ENCODE measurements around the gene NCEH1.

The NCEH1 gene

GRCh38 chr3:172640751-172641150 lies 70.1 kb downstream of the NCEH1 start:
- DNase-seq, result no peak

- DNase-seq, result peak; percentile 75
Measured at GRCh38 chr3:172635588-172635987, 75.3 kb downstream of the NCEH1 start.

GRCh38 chr3:172634948-172635347 lies 75.9 kb downstream of the NCEH1 start:
- no peak for DNase-seq

DNA sequence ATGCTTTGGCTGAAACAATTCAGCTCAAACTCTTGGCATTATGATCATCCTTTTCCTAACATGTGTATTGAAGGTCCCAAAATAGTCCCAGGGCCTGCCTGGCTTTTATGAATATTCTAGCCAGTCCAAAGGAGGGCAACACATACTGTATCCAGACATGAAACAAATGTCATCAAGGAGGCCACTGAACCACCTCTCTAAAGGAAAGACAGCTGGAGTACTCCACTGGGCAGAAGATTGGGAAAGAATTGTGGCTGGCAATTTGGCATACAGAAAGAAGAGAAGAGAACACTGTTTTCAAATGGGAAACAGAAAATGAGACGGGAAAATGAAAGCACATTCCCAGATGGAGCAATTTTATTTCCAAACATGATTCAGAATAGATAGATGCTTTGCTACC lies 80.6 kb downstream of the NCEH1 start:
- no peak for DNase-seq

DNA sequence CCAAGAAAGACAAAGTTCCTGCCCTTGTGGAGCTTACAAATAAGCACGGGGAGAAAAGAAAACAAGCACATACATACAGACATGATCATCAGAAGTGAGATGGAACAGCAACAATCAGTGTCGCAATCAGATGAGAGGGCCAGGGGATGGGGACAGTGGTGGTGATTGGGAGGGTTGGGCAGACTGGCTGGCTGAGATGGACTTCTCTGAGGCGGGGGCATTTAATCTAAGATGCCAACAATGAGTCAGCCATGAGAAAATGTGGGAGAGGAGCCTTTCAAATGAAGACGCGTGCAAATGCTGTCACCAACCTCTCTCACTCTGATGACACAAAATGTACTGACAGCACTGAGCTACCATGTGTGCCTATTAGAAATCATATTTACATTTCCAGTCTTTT lies 81.4 kb downstream of the NCEH1 start:
- no peak for DNase-seq

DNA sequence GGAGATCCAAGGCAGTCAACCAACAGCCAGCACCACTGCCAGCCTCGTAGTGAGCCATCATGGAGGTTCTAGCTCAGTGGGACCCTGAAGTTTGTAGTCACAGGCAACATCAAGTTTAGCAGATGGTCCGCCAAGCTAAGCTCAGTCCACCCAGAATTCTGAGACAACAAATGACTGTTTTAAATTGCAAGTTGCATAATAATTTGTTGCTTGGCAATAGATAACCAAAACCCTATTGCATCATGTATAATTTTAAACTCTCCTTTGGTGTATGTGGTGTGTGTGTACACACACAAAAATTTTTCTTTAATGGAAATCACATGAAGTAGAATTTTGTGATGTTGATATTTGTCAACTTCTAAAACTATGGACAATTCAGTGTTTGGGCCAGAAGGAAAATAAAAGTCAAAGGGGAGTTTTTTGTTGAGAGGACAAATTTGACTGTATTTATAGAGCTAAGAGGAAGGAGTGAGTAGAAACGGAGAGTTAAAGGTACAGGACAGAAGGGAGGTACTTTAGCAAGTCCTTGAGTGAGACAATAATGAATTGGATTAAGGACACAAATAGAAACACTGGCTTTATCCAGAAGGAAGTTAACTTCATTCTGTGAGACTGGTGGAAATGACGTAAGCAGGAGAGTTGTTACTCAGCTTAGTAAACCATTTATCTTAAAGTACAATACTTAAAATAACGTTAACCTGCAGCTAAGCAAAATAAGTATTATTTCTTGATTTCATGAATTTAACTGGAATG lies 83.6 kb downstream of the NCEH1 start:
- DNase-seq, result peak; percentile 47

GRCh38 chr3:172626021-172626640 lies 84.7 kb downstream of the NCEH1 start:
- peak; percentile 76 for DNase-seq

- DNase-seq, result peak; percentile 50
Measured at GRCh38 chr3:172625404-172625803, 85.5 kb downstream of the NCEH1 start.

GRCh38 chr3:172624999-172625398 lies 85.9 kb downstream of the NCEH1 start:
- DNase-seq, result no peak

- DNase-seq, result no peak
Measured at GRCh38 chr3:172622916-172623700, 87.8 kb downstream of the NCEH1 start.

- no peak for DNase-seq
Measured at GRCh38 chr3:172622156-172622555, 88.7 kb downstream of the NCEH1 start.

GRCh38 chr3:172617976-172618375 lies 92.9 kb downstream of the NCEH1 start:
- DNase-seq, result no peak

- DNase-seq, result no peak
Measured at GRCh38 chr3:172617013-172617706, 93.7 kb downstream of the NCEH1 start.

DNA sequence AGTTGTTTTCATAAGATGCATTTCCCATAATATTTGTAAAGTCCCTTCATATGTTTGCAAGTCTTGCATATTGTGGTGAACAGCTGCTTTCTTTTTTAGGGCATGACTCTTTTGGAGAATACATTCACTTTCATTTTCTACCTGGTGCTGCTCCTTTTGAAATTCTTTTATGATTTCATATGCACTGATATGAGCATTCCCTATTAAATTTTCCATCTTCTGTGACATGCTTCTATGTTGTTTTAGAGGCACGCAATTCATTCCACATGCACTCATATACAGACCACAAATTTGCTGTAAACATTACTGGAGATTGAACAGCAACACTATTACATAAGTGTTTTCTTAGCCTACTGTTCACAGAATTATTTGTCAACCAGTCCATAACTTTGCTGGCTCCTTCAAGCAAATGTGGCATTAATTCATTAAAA lies 94.8 kb downstream of the NCEH1 start:
- DNase-seq, result no peak

DNA sequence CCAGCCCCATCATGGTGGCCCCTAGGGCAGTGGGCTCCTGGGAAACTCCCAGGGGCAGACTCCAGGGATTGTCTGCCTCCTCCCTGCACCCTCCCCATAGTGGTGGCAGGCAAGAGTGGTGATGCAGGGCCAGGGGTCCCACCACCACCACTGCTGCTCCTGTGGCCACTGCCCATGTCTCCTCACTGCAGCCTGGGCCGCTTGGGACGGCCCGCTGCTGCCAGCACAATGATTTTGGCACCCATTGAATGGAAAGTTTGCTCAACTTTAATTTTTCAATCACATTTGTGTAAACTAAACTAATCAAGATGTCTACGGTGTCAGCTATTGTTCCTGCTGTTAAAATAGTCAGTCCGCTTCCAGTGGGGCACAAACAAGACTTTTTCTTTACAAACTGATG lies 95.6 kb downstream of the NCEH1 start:
- DNase-seq, result no peak

DNA sequence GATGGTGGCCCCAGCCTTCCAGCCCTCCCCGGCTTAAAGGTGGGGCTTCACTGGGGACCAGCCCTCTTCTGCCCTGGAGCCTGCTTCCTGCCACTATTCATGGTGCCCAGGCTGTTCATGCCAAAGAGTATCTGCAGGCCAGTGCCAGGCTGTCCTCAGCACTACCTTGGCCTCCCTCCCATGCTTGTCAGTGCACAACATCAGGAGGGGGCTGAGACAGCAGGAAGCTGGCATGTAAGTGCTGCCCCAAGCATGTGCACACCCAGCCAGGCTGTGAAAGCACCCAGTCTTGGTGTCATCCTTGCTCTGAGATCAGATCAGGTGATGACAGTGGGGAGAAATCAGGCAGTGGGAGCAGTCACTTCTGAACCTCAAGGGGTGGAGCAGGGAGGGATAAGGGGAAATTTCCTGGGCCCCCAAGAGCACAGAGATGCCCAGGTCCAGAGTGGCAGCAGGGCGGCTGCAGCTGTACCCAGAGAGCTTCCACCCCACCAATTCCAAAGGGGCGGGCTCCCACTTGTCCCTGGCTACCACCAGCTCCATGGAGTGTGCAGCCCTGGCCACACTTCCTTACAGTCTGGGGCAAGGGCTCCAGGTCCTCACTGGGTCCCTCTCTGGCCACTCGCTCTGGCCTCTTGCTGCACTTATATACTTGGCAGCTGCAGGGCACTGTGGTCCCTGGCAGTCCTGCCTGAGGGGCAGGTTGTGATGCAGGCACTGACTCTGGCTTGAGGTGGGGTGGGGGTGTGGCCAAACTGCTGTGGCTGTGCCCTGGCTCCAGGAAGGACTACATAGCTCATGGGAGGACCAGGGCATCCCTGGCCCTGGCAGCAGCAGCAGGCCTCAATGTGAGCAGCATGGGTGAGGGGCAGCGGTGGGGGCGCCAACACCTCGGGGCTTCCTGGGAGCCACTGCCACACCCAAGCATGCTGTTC lies 96.3 kb downstream of the NCEH1 start:
- DNase-seq, result no peak

GRCh38 chr3:172613845-172614244 lies 97.0 kb downstream of the NCEH1 start:
- no peak for DNase-seq

GRCh38 chr3:172612871-172613678 lies 97.8 kb downstream of the NCEH1 start:
- DNase-seq, result no peak

DNA sequence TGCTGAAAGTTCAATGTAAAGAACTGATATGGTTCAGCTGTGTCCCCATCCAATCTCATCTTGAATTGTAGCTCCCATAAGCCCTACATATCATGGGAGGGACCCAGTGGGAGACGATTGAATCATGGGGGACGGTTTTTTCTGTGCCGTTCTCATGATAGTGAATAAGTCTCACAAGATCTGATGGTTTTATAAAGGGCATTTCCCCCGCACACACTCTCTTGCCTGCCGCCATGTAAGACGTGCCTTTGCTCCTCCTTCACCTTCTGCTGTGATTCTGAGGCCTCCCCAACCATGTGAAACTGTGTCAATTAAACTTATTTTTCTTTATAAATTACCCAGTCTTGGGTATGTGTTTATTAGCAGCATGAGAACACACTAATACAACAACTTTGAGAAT lies 101.1 kb downstream of the NCEH1 start:
- no peak for DNase-seq

GRCh38 chr3:172608575-172608974 lies 102.3 kb downstream of the NCEH1 start:
- no peak for DNase-seq
